Endothelial cell of umbilical vein (primary cell): Measurements from ENCODE around the gene PKHD1. TPM values are rescaled to one million over a fixed set of nuclear protein-coding genes. Genes with fewer than 3 reads are reported as not detected.

Experiments
- BruUV-seq: library from RNA; stranded (reverse); fragments of 400-500 nt; replicated peaks from 2 replicates; lab custom pipeline; 2021; lab: Mats Ljungman, UMichigan
- CTCF ChIA-PET: fragments of 300-600, 350-600 bp; sonication (Branson Sonifier 250); formaldehyde crosslinking; loops from one replicate; lab custom pipeline; 2021; ENCODE audit warnings: antibody characterized with exemption, inconsistent platforms; lab: Charles Lee
- POLR2A ChIA-PET: fragments of 300-600, 350-600 bp; sonication (Branson Sonifier 250); formaldehyde crosslinking; loops from one replicate; lab custom pipeline; 2021; ENCODE audit warnings: antibody characterized with exemption, inconsistent platforms; lab: Charles Lee
- DNase-seq: peaks from one replicate; pipeline ENCODE4 v3.0.0-alpha.2; 2011; ENCODE audit warnings: low read depth, low spot score
- FAIRE-seq: peaks from 2 replicates; lab custom pipeline; 2011; peaks lifted over from hg19 to GRCh38; lab: Jason Lieb, UNC
- H2AFZ ChIP-seq: 2 replicates; pipeline ENCODE4 v1.6.0; 2012; ENCODE audit warnings: low read depth, low read length, control low read depth, inconsistent platforms
- H3K27ac ChIP-seq: 2 replicates; pipeline ENCODE4 v1.5.1; 2011; ENCODE audit warnings: low read depth, mild to moderate bottlenecking, control low read depth, low read length, moderate library complexity; ENCODE audit not compliant: insufficient read depth
- H3K27me3 ChIP-seq, 2 experiments: 2 replicates each; pipeline versions ENCODE4 v1.6.0 to v1.6.1; 2011; ENCODE audit warnings: low read length in 2 of 2, mixed read lengths in 1 of 2; ENCODE audit not compliant: control insufficient read depth in 2 of 2, insufficient read depth in 2 of 2
- H3K36me3 ChIP-seq, 2 experiments: 2 replicates in 1 of 2; 3 replicates in 1 of 2; pipeline ENCODE4 v1.5.1; 2011; ENCODE audit warnings: low read length in 2 of 2, mild to moderate bottlenecking in 1 of 2, moderate library complexity in 1 of 2; ENCODE audit not compliant: control insufficient read depth in 2 of 2, insufficient read depth in 2 of 2; ENCODE audit errors: extremely low read depth in 1 of 2
- H3K4me1 ChIP-seq: 3 replicates; pipeline ENCODE4 v1.5.1; 2011; ENCODE audit warnings: mild to moderate bottlenecking, low read length; ENCODE audit not compliant: control insufficient read depth, insufficient read depth; ENCODE audit errors: extremely low read depth
- H3K4me2 ChIP-seq: 2 replicates; pipeline ENCODE4 v1.6.1; 2011; ENCODE audit warnings: low read length, control low read depth, mixed read lengths; ENCODE audit not compliant: insufficient read depth
- H3K4me3 ChIP-seq, 3 experiments: fragments of 200-600 bp in 1 of 3; sonication (generic), shearing (Covaris generic) in 1 of 3; replicated peaks in 1 of 3; 2 replicates each; pipeline ENCODE4 v1.5.1; 2011 to 2016; ENCODE audit warnings: control low read depth in 3 of 3, low read length in 3 of 3, mild to moderate bottlenecking in 2 of 3, inconsistent platforms in 1 of 3, low read depth in 1 of 3, moderate library complexity in 1 of 3; ENCODE audit not compliant: insufficient read depth in 1 of 3
- H3K79me2 ChIP-seq: 2 replicates; pipeline ENCODE4 v1.6.0; 2012; ENCODE audit warnings: low read length, inconsistent platforms; ENCODE audit not compliant: control insufficient read depth, insufficient read depth
- H3K9ac ChIP-seq: replicated peaks from 2 replicates; pipeline ENCODE3; 2011; ENCODE audit warnings: low read length, control low read depth; ENCODE audit not compliant: insufficient read depth; ENCODE audit errors: extremely low read depth
- H3K9me1 ChIP-seq: replicated peaks from 3 replicates; pipeline ENCODE4 v1.6.0; 2011; ENCODE audit warnings: mild to moderate bottlenecking, low read length; ENCODE audit not compliant: control insufficient read depth, insufficient read depth; ENCODE audit errors: extremely low read depth
- H3K9me3 ChIP-seq: replicated peaks from 2 replicates; pipeline ENCODE4 v1.5.1; 2012; ENCODE audit warnings: low read length, inconsistent platforms; ENCODE audit not compliant: control insufficient read depth, insufficient read depth
- H4K20me1 ChIP-seq: replicated peaks from 2 replicates; pipeline ENCODE3; 2011; ENCODE audit warnings: mild to moderate bottlenecking, low read length; ENCODE audit not compliant: control insufficient read depth, insufficient read depth; ENCODE audit errors: extremely low read depth
- EZH2 ChIP-seq: IDR thresholded peaks from 2 replicates; pipeline ENCODE4 v1.6.1; 2012; ENCODE audit warnings: borderline replicate concordance, low read depth, mild to moderate bottlenecking, moderate library complexity, low read length, inconsistent platforms; ENCODE audit not compliant: severe bottlenecking
- FOS ChIP-seq: IDR thresholded peaks from 2 replicates; pipeline ENCODE4 v1.6.1; 2011; ENCODE audit warnings: mild to moderate bottlenecking, low read length, moderate library complexity, borderline replicate concordance; ENCODE audit not compliant: insufficient read depth
- GATA2 ChIP-seq: IDR thresholded peaks from 2 replicates; pipeline ENCODE4 v1.7.0; 2011; ENCODE audit warnings: low read depth, mild to moderate bottlenecking, moderate library complexity, mixed read lengths, low read length; ENCODE audit not compliant: insufficient read length, insufficient read depth
- JUN ChIP-seq: IDR thresholded peaks from 2 replicates; pipeline ENCODE4 v1.6.1; 2011; ENCODE audit warnings: borderline replicate concordance, low read depth; ENCODE audit not compliant: insufficient read length, insufficient read depth
- MYC ChIP-seq: IDR thresholded peaks from one replicate; pipeline ENCODE4 v1.6.1; 2011; ENCODE audit warnings: mild to moderate bottlenecking, low read depth, low read length
- POLR2A ChIP-seq: IDR thresholded peaks from 2 replicates; pipeline ENCODE4 v1.6.1; 2012; ENCODE audit warnings: low read depth, mild to moderate bottlenecking, control low read depth, low read length
- POLR2AphosphoS5 ChIP-seq: IDR thresholded peaks from 2 replicates; pipeline ENCODE4 v1.6.1; 2012; ENCODE audit warnings: low read depth, mild to moderate bottlenecking, control low read depth, low read length, moderate library complexity; ENCODE audit not compliant: insufficient read depth
- dilution Hi-C: fragments of 300-500 bp; cut with MboI; formaldehyde crosslinking; loops from one replicate; pipeline ENCODE4 v1.15.0; 2019; ENCODE audit warnings: low sequenced_read_pairs; ENCODE audit not compliant: extremely low pct_ligation_motif_present
- intact Hi-C: fragments of 100-400 bp; cut with micrococcal nuclease; formaldehyde crosslinking; loops from one replicate; pipeline ENCODE4 v1.10.0; 2022
- polyA plus RNA-seq, 4 experiments: library from polyadenylated mRNA; depleted of rRNA in 3 of 4; stranded (reverse) in 3 of 4; unstranded in 1 of 4; fragments of >200 nt; gene quantifications; 2 replicates each; pipeline versions ENCODE4 v1.2.1 to v1.2.3, GENCODE V29; 2011 to 2012; ENCODE audit warnings: missing spikeins in 1 of 4
- total RNA-seq: library from RNA; stranded (reverse); gene quantifications from 2 replicates; pipeline ENCODE4 v1.2.3, GENCODE V29; 2021
- TF ChIP-seq, protein P1 (sequence below), 2 donors: IDR thresholded peaks; 1 replicate in 1 of 2; 2 replicates in 1 of 2; pipeline ENCODE4 v1.5.1; 2011; ENCODE audit warnings: low read length in 2 of 2, mild to moderate bottlenecking in 2 of 2, moderate library complexity in 2 of 2, control low read depth in 1 of 2, inconsistent platforms in 1 of 2, low read depth in 1 of 2; ENCODE audit not compliant: insufficient read depth in 1 of 2; ENCODE audit errors: extremely low read depth in 1 of 2
- TF ChIP-seq, protein P2 (sequence below): IDR thresholded peaks from 2 replicates; pipeline ENCODE4 v1.6.1; 2011; ENCODE audit not compliant: insufficient read depth, insufficient read length

Gene PKHD1
- total and polyA plus RNA-seq, 2 donors (not counting 3 experiments of a cell fraction or from before 2014, with no cell fraction given), result not detected

- H3K4me3 ChIP-seq, result no peak overlapping the region
- no TSS peak for BruUV-seq
- FAIRE-seq (no peak), DNase-seq (no peak)
- H3K9ac ChIP-seq, result no peak overlapping the region
- ChIA-PET CTCF (no interaction called here), POLR2A (no interaction called here)
- no peak overlapping the region for H3K4me2 ChIP-seq
- TF ChIP-seq GATA2 (no peak), POLR2AphosphoS5 (no peak), JUN (no peak), EZH2 (no peak), FOS (no peak), POLR2A (no peak), MYC (no peak)
- TF ChIP-seq, protein P1, sequence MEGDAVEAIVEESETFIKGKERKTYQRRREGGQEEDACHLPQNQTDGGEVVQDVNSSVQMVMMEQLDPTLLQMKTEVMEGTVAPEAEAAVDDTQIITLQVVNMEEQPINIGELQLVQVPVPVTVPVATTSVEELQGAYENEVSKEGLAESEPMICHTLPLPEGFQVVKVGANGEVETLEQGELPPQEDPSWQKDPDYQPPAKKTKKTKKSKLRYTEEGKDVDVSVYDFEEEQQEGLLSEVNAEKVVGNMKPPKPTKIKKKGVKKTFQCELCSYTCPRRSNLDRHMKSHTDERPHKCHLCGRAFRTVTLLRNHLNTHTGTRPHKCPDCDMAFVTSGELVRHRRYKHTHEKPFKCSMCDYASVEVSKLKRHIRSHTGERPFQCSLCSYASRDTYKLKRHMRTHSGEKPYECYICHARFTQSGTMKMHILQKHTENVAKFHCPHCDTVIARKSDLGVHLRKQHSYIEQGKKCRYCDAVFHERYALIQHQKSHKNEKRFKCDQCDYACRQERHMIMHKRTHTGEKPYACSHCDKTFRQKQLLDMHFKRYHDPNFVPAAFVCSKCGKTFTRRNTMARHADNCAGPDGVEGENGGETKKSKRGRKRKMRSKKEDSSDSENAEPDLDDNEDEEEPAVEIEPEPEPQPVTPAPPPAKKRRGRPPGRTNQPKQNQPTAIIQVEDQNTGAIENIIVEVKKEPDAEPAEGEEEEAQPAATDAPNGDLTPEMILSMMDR (IDR thresholded peaks at IDR 0.05; ENCODE audit: extremely low read depth in 1 of 2, insufficient read depth in 1 of 2, low read depth in 1 of 2, low read length in 2 of 2), result no peak
- TF ChIP-seq, protein P2, sequence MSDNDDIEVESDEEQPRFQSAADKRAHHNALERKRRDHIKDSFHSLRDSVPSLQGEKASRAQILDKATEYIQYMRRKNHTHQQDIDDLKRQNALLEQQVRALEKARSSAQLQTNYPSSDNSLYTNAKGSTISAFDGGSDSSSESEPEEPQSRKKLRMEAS, result no peak
- H3K27me3 ChIP-seq, result no peaks in the 10 kb centered on the region
- H3K9me1 ChIP-seq, result no peaks in the 10 kb centered on the region
- intact Hi-C loops, result no loop called here
- no peaks in the 10 kb centered on the region for H4K20me1 ChIP-seq
- H3K27ac ChIP-seq, result no peak overlapping the region
- H3K36me3 ChIP-seq, result no peaks in the 10 kb centered on the region
- no peaks in the 10 kb centered on the region for H3K79me2 ChIP-seq
- no peaks in the 10 kb centered on the region for H3K4me1 ChIP-seq
- no peak overlapping the region for H2AFZ ChIP-seq
- dilution Hi-C loops, result no loop called here
- peaks cover 4% of the 10 kb centered on the region for H3K9me3 ChIP-seq
Observed at GRCh38 chr6:51711876-51712275, 375.5 kb downstream of the PKHD1 start.
